ENCODE results near the gene EDDM13.
"Not testable (repeated sequence)": the region's sequence is repeated elsewhere in the genome, so short reads cannot be mapped to it uniquely, and the experiment has no call there.

EDDM13 gene

DNA sequence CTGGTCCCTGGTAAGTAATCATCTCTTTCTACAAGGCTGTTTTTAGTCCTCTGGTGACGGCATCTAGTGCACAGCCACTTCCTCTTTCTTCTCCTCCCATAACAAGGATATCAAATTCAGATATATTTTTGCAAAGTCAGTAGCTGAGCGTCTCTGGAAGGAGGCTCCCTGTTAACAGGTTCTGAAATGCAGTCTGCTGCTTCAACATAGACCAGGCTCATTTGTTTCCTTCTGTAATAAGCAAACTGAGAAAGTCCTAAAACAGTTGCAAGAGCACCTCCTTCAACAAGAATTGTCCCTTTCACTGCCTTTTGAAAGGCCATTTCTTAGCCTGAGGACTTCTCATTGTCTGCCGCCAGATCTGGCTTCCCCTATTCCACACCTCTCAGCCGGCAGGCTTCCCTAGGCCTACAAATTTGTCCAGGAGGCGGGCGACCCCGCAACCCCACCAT lies 49.5 kb downstream of the EDDM13 start:
- DNase-seq = no peak

DNA sequence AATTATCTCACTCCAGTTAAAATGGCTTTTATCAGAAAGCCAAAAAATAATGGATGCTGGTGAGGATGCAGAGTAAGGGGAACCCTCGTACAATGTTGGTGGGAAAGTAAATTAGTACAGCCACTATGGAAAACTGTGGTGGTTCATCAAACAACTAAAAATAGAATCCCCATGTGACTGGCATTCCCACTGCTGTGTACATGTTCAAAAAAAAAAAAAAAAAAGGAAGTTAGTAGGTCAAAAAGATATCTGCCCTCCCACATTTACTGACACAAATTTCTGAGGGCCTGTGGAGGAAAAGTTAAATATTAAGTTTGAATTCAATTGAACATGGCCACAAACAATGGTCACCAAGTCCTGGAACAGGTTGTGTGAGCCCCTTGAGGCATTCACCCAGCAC lies 51.9 kb downstream of the EDDM13 start:
- no peak for DNase-seq

GRCh38 chr19:56332695-56333094 lies 60.1 kb downstream of the EDDM13 start:
- DNase-seq = no peak

GRCh38 chr19:56333506-56333905 lies 61.0 kb downstream of the EDDM13 start:
- DNase-seq = peak; percentile 40

GRCh38 chr19:56335371-56335770 lies 62.8 kb downstream of the EDDM13 start:
- not testable (repeated sequence) for DNase-seq

GRCh38 chr19:56337077-56337476 lies 64.5 kb downstream of the EDDM13 start:
- not testable (repeated sequence) for DNase-seq

DNA sequence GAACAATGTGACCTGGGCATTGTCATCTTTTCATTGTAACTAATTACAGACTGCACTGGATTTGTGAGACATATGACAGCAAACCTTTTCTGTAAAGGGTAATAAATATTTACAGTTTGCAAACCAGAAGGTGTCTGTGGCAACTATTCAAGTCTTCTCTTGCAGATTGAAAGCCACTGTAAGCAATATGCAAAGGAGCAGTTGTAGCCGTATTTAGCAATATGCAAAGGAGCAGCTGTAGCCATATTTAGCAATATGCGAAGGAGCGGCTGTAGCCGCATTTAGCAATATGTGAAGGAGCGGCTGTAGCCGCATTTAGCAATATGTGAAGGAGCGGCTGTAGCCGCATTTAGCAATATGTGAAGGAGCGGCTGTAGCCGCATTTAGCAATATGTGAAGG lies 66.5 kb downstream of the EDDM13 start:
- not testable (repeated sequence) for DNase-seq

- no peak for DNase-seq
These were observed 69.4 kb downstream of the EDDM13 start for GRCh38 chr19:56341948-56342347.

DNA sequence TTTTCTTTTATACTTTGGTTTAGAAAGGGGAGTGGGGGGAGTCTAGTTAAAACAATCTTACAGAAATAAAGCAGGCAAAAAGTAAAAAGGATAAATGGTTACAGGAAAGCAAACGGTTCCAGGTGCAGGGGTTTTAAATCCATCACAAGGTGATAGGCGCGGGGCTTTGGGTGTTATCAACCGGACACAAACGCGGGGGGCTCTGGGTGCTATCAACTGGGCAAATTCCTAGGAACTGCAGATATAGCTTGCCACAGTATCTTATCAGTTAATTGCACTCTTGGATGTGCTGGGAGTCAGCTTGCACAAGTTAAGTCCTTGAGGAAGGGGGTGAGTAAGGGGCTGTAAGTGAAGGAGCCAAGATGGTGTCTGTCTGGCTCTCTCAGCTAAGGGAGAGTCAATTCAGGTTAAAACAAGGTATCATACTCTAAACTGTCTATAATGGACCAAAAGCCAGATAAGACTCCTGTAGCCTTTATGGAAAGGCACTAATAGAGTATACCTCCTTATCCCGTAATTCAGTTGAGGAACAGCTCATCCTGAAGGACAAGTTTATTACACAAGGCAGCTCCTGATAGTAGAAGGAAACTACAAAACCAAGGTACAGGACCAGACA lies 74.7 kb downstream of the EDDM13 start:
- no peak for DNase-seq

DNA sequence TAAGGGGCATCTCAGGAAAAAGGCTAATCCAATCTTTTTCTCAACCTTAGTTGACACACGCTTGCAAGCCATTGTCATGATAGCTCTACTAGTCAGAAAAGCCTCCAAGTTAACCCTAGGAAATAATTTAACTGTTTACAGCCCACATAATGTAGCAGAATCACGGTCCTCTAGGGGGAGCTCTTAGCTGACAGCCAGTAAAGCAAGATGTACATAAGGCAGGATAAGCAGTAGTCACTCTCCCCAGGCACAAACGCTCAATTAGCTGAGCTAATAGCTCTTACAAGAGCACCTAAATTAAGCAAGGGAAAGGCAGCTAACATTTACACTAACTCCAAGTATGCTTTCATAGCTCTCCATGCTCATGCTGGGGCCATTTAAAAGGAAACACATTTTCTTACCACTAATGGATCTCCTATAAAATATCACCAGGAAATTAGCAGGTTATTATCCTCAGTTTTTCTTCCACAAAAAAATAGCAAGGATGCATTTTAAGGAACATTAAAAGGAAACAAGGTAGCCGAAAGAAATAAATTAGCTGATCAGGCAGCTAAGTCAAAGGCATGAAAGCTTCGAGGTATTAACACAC lies 75.8 kb downstream of the EDDM13 start:
- no peak for DNase-seq

DNA sequence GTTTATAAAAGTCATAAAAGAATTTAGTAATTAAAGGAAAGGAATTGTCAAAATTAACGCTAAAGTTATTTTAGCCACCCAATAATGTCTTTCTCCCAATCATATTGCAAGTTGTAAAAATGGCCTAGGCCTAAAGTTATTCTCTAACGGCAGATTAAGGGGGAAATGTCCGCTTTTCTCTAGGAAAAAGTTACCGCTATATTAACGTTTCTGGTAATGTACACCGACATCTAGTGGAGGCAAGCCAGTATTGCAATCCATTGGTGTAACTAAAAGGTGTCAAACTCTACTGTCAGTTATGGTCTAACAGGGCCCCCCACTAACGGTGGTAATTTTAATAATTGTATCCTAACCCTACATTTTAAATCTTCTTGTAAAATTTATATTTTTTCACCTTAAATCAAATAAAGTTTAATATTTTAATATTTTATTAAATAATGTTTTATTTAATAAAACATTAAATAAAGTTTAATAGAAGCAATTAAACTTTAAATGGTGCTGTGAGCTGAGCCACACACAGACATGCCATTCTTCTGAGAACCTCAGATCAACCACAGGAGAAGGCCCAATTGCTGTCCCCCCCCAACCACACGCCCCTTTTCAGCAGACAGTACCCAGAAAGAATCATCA lies 78.0 kb downstream of the EDDM13 start:
- DNase-seq = peak; percentile 34

GRCh38 chr19:56351208-56351607 lies 78.7 kb downstream of the EDDM13 start:
- DNase-seq = no peak

GRCh38 chr19:56355517-56355916 lies 83.0 kb downstream of the EDDM13 start:
- DNase-seq = no peak

DNA sequence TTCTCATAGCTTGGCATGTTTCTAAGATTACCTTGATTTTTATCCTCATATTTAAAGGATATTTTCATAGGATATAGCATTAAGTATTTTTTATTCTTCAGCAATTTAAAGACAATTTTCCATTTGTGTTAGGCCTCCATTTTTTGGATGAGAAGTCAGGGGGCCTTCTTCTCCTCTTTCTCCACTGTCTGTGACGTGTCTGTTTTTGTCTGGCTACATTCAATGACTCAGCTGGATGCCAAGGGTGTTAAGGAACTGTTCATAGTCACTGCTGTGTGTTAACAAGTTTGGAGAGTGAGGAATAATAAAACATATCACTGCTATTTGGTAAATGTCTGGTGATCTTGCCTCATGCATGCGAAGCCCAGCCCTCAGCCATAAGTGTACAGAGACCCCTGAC lies 84.4 kb downstream of the EDDM13 start:
- DNase-seq = no peak
